Astrocyte (in vitro differentiated cells and primary cell): ENCODE data around the gene CORT.

Experiments
- CTCF ChIP-seq: IDR thresholded peaks from 2 replicates; pipeline ENCODE4 v1.5.1; 2011; ENCODE audit warnings: low read depth, mild to moderate bottlenecking, inconsistent platforms, low read length, moderate library complexity; ENCODE audit not compliant: insufficient read depth
- EZH2 ChIP-seq: IDR thresholded peaks from 2 replicates; pipeline ENCODE4 v1.6.1; 2012; ENCODE audit warnings: mild to moderate bottlenecking, low read length, inconsistent platforms; ENCODE audit not compliant: insufficient read depth

GRCh38 chr1:10424034-10424433, 25.8 kb upstream of the CORT start:
- TF ChIP-seq CTCF (no peak), EZH2 (no peak)
